GM18867 (cell line): Measurements from ENCODE around the gene MOB1A.
"Not testable (repeated sequence)": the region's sequence is repeated elsewhere in the genome, so short reads cannot be mapped to it uniquely, and the experiment has no call there.

Experiments used
- ATAC-seq: cut with Tn5 transposase; IDR thresholded peaks from one replicate; pipeline ENCODE4 v1.9.1; 2021; ENCODE audit warnings: mild to moderate bottlenecking, moderate library complexity; ENCODE audit not compliant: unreplicated experiment

Gene MOB1A

DNA sequence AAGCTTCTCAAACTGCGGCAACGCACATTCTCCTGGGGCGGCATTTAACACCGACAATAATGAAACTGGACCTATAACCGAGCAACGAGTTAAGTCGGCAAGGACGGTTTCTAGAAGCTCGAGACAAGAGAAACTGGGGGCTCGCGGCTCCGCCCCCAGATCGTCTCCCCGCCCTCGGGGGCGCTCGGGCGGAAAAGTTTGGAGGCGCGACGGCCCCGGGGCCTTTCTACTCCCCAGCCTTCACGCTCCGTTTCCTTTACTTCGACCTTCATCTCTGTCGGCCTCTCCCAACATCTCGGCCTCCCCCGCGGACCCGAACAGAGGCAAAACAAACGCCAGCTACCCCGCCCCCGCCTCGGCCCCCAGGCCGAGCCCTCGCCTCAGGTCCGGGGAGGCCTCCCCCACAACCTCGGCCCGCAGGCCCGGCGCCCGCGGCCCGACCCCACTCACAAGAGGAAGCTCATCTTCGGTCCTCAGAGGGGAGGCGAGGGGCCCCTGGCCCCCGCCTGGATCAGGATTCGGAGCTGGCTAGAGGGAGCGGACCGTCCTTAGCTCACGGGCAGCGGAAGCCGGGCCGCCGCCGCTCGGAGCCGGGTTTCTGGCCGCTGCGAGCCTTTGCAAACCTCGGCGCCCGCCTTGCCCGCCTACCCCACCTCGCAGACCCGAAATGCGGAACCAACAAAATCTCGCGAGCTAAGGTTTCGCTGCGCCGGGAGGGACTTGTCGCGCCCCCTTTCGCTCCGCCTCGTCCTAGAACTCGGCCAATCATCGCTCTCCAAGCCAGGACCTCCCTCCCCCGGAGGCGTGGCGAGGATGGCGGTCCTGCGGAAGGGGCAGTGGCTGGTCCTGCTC is at the start of gene MOB1A:
Gene MOB1A (minus strand): TSS at position 669 of the 852 bp plus-strand sequence. CDS start 205 bp downstream, at position 464.
- peak; percentile 83 for ATAC-seq

DNA sequence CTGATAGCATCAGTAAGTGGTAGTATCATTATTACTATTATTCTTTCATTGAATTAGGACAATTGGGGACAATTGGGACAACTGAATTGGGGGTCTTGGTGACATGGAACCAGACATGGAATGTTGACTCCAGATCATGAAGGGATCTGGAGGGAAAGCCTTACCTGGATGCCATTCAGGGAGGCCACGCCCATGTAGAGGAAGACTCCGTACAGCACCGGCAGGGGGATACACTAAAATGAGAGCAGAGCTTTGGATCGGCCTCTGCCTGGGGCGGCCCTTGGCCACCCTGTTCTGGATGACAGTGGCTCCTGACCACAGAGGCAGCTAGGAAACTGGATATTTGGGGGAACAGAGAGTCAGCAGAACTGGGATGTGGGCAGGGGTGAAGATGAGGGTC is 49.0 kb upstream of the MOB1A start:
- ATAC-seq, result no peak

DNA sequence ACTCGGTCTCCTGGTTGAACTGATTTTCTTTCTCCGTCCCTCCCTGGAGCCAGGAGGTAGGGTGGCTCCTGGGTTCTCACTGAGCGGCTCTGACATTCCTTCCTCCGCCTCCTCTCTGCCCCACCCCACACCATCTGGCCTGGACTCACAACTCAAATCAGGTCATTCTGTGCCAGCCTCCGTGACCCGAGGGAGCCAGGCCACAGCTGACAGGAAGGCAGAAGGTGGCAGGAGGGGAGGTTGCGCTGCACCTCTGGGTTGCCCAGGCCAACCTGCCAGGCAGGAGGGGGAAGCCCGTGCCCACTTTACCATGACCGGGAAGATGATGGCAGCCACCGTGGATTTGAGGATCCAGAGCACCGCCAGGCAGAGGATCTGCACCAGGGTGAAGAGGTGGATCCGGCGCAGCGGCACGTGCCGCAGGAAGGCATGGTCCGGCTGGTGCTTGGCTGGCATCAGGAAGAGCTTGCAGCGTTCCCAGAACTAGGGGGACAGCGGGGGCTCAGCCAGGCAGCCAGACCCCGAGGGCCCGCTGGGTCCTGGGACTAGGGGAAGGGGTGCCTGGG is 48.1 kb upstream of the MOB1A start:
- no peak for ATAC-seq

DNA sequence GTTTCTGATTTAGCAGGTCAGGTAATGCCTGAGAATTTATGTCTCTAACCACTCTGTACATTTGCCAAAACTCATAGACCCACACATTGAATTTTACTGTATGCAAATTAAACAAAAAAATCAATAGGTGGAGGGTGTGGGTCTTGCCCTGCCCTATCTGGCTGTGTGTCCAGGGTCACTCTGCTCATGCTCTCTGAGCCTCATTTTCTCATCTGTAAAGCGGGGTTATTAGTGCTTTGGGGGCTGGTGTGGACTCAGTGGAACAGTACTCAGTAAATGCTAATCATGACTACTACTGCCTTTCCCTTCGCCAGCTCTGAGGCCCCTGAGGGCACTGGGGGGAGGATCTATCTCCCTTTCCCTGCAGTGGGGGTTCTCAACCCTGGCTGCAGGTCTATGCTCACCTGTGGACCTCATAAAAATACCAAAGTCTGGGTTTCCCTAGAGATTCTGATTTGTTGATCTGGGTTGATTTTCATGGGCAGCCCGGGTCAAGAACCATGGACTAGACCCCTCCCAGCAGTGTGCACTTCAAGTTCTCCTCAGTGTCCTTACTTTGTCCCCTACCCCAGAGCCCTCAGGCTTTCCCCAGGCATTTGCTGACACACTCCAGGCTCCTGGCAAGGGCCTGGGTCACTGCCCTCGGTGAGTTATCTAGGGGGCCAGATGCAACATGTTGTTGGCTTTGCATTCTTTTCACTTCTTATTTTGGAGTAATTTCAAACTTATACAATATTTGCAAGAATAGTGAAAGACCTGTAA is 47.2 kb upstream of the MOB1A start:
- ATAC-seq, result no peak

DNA sequence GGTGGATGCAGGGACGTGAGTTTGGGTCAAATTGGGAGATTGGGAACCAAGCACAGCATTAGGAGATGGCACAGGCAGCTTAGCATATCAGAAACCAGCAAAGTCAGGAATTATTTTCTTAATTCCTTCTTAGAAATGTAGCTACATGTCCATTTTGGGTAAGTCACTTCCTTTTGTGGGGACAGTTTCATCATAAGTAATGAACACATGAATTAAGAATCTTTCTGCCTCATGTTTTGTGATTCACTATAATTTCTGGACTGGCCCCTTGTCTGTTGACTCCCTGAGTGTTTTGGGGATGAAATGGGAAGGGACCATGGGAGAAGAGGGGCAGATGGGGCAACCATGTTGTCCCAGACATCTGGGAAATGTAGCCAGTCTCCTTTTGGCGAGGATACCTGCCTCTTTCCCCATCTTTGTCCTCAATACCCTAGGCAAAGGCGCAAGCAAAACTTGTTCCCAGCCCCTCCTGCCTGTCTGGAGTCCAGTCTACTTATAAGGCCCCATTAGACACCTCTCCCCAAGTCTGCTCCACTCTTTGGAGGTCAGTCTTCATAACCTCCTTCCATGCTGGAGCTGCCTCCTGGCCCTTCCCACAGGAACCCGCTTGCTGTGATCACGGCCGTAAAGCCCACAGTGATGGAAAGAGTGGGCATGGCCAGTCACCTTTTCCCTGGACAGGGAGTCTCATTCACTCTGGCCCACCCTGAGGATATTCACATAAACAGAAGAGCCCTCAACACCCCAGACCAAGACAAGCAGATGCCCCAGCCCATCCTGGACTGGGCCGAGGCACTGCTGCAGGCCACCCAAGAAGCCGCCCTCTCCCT is 45.5 kb upstream of the MOB1A start:
- no peak for ATAC-seq

DNA sequence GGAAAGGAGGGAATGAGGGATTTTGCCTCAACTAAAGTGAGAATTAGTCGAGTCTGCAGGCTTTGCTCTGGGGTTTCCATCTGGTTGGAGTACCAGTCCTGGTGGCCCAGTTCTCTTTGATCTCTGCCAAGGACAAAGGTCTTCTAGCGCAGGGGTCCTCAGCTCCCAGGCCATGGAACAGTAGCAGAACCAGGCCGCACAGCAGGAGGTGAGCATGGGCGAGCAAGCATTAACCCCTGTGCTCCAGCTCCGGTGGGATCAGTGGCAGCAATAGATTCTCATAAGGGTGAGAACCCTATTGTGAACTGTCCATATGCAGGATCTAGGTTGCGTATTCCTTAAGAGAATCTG is 43.6 kb upstream of the MOB1A start:
- ATAC-seq, result no peak

DNA sequence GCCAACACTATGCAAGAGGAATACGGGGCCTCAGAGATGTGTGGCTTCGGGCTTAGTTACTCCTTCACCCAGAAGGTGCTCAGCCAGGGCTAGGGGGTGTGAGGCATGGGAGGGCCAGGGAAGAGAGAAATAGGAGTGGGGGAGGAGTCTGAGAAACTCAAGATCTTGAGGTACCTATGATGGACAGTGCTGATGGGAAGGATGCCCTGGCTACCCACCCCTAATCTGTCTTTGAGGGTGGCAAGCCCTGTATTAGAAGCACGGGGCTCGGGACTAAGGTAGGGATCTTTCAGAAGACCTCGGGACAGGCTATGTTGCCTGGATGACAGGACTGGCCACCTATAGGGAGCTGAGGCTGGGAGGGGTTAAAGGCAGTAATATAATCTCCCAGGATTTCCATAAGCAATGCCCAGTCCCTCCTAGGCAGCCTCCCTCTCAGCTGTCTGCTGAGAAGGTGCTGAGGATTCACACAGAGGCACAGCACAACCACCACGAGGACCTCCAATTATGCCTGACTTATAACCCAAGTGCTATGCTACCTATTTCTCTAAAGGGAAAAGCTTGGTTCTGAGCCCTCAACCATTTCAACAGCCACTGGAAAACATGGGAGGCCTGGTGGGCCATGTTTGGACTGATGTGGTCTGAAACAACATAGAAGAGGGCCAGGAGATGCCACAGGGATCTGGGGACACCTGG is 43.1 kb upstream of the MOB1A start:
- ATAC-seq, result no peak

DNA sequence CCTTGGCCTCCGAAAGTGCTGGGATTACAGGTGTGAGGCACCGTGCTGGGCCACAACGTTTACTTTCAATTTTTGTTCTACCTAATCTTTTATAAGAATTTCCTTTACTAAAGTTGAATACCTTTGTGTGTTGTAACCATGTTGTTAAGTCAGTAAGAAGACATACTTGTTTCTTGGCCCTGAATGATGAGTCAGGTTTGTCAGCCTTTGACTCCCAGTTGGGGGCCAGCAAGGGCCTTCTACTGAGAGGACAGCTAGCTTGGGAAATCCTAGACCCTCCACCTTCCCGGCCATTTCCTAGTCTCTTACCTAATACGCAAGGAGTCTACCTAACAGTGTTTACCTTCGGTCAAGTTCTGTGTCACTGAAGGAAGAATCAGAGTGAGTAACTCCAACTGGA is 42.4 kb upstream of the MOB1A start:
- ATAC-seq, result no peak

DNA sequence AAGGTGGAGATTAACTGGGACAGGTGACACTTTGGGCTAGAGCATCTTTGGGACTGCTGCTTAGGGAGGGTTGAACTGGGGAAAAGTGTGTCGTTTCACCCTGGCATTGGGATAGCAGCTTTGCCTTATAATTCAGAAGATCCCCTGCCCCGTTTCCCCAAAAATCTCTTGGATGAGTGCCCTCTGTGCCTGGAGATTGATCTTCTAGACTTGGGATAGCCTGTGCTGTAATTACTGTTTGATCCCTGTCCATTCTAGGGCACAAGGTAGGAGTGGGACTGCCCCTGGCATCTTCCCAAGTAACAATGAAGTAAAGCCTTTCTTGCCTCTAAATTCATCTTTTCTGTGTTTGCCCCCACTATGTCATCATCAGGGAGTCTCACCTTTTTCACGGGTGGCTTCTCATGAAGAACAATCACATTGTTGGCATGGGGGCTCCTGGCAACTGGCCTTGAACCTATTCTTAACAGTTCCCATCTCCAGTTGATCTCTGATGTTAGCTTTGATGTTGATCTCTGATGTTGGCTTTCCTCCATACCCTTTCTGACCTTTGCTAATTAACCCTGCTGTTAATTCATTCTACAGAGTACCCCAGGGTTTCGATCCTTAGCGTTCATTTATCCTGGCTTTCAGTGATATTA is 41.3 kb upstream of the MOB1A start:
- ATAC-seq, result no peak

DNA sequence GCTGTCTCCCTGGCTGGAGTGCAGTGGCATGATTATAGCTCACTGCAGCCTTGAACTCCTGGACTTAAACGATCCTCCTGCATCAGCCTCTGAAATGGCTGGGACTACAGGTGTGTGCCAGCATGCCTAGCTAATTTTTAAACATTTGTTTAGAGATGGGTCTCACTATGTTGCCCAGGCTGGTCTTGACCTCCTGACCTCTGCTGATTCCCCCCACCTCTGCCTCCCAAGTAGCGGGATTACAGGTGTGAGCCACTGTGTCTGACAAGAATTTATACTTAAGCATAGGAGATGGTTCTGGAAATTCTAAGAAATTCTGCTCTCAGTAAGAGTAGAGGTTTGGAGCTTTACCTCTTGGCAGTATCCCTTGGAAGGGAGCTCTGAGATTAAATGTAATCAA is 38.0 kb upstream of the MOB1A start:
- ATAC-seq, result no peak

DNA sequence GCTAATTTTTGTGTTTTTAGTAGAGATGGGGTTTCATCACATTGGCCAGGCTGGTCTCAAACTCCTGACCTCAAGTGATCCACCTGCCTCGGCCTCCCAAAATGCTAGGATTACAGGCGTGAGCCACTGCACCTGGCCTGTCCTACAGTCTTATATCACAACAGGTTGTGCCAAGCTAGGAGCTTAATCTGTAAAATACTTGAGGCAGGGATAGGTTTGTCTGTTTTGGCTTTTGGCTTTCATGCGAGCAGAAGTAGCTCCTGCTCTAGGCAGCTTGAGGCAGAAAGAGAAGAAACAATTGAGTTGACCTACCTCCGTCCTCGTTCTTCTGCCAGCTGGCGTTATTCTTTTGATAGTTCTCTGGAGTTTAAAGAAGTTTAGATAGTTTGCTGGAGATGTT is 37.1 kb upstream of the MOB1A start:
- ATAC-seq, result not testable (repeated sequence)

DNA sequence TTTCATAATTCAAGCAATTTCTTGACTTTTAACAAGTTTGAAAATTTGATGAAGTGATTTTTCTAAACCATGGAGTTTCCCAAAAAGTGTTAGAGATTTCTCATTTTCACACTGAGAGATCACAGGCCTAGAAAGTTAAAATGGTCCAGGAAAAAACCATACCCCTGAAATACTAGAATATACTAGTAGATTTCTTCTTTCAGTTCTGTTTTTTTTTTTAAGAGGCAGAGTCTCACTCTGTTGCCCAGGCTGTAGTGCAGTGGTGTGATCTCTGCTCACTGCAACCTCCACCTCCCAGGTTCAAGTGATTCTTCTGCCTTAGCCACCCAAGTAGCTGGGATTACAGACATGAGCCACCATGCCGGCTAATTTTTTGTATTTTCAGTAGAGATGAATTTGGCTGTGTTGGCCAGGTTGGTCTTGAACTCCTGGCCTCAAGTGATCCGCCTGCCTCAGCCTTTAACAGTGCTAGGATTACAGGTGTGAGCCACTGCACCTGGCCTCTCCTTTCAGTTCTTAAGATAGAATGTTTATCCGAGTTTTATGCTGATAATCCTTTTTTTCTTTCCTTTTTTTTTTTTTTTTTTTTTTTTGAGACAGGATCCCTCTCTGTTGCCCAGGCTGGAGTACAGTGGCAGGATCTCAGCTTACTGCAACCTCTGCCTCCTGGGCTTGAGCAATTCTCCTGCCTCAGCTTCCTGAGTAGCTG is 34.2 kb upstream of the MOB1A start:
- ATAC-seq, result no peak

DNA sequence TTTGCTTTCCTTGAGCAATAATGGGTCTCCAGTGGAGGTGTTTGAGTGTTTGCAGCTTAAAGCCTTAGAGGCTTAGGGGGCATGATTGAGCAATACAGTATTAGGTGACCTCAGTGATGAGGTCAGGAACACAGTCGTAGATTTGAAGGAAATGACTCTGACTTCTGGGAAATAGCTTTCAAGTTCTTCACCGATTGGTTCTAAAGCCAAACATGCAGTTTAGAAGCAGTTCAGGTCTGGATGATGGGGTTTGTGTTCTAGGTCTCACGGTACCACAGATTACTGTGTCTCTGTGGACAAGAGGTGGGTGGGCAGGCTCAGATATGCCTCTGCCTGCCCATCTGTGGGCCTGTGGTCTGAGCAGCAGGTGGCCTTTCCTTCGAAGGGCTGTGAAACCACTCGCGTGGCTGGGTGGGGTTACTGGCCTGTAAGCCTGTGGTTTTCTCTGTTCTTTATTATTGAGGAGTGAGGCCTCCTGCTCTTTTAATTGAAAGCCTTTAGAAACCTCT is 27.6 kb upstream of the MOB1A start:
- peak; percentile 79 for ATAC-seq

DNA sequence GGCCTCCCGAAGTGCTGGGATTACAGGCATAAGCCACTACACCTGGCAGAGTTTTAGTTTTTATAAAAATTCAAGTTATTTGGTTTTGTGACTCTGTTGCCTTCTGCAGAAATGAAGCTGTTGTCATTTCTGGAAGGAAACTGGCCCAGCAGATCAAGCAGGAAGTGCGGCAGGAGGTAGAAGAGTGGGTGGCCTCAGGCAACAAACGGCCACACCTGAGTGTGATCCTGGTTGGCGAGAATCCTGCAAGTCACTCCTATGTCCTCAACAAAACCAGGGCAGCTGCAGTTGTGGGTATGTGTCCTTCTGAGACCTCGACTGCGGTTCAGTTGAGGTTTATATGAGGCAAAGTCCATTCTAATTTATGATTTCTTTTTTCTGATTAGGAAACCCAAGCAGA is 26.9 kb upstream of the MOB1A start:
- no peak for ATAC-seq

DNA sequence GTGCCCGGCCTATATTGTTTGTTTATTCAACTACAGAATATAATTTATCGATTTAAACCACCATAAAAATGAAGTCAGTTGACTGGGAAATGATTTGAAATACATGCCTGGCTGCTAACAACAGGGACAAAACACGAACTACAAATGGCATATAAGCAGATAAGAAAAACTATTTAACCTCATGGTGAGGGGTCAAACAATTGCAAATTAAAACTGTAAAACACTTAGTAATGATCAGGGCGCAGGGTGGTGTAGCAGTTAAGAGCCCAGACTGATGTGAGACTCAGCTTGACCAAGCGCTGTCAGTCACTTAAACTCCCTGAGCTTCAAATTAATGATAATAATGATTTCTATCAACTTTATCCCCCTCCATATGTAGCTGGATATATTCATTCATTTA is 26.4 kb upstream of the MOB1A start:
- ATAC-seq, result no peak

DNA sequence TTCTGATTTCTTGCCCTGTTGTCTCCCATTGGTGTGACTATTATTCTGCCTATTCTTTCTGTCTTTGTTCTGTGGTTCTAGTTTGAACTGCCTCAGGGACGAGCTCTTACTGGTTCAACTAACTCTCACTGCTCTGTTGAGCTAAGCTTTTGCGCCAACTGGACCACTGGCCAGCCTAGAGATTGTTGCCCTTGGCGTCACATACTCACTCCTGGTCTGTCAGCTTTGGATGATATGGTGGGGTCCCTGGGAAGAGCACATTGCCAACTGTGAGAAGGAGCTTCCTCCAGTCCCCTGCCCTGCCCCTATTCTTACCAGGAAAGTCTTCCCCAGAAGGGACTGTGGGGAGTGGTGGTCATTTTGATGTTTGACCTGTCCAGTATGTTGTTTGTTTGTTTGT is 25.8 kb upstream of the MOB1A start:
- no peak for ATAC-seq

DNA sequence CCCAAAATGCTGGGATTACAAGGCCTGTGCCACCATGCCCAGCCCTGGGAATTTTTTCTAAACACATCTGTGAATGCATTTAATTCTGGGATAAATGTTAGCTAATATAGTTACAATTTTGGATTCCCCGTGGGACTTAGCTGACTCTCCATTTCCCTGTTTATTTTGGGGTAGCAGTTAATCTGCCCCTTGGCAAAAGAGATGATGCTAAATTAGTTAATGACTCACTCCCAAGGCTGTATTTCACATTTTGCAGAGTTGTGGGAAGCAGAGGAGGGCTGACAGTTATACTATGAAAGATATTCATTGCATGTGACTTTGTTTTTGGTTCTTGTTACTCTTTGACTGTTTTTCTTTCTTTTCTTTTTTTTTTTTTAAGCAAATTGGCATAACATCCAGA is 22.9 kb upstream of the MOB1A start:
- no peak for ATAC-seq

DNA sequence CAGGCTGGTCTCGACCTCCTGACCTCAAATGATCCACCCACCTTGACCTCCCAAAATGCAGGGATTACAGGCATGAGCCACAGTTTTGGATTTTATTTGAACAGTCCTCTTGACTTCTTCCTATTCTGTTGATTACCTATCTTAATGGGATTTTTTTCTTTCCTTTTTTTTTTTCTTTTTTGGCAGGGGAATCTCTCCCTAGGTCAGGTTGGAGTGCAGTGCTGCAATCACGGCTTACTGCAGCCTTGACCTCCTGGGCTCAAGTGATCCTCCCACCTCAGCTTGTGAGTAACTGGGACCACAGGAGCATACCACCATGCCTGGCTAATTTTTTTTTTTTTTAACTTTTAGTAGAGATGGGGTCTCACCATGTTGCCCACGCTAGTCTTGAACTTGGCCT is 22.5 kb upstream of the MOB1A start:
- ATAC-seq, result no peak

DNA sequence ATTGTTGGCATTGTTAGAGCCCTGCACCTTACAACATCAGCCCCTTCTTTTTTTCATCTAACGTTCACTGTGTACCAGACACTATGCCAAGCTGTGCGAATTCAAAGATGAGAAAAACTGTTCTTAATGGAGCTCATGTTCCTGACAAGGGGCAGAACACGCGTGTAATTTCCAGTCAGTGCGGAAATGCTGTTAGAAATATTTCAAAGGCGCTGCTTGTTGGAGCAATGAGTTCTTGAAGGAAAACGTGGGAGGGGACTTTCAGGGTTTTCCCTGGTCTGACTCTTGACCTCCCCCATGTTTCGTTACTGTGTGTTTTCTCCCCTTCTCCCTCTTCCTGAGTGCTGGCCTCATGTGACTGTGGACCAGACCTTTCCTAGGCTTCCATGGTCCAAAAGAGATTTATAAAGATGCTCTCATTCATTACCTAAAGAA is 21.2 kb upstream of the MOB1A start:
- ATAC-seq, result no peak
